ENCODE results near the gene SUPT4H1.

DNA sequence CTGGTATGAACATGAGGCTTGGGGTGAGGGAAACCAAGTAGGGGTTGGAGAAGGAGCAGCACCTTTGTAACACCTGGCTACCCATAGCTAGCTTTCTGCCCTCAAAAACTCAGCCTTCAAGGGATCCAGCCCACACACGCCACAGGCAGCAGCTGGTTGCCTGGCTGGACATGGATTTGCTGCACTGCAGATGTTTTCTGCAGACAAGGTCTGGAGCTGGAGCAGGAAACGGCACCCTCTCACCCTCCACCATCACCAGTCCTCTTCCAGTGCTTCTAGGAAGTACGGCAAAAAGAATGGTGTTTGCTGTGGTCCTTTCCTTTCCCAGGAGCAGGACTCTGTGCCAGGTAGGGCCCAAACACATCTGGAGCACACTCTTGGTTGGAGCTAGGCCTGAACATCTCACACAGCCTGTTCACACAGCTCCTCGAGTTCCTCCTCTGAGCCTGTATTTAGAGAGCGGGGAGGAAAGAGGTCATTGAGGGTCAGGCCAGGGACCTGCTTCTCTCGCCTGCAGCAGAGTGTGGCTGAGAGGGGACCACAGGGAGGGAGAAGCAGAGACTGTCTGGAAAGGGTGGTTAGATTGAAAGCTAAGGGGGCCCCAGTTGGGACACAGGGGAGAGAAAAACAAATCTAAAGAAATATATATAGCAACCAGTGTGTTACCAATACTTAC is 2.7 kb upstream of the SUPT4H1 start:
- TF ChIP-seq, protein P1, sequence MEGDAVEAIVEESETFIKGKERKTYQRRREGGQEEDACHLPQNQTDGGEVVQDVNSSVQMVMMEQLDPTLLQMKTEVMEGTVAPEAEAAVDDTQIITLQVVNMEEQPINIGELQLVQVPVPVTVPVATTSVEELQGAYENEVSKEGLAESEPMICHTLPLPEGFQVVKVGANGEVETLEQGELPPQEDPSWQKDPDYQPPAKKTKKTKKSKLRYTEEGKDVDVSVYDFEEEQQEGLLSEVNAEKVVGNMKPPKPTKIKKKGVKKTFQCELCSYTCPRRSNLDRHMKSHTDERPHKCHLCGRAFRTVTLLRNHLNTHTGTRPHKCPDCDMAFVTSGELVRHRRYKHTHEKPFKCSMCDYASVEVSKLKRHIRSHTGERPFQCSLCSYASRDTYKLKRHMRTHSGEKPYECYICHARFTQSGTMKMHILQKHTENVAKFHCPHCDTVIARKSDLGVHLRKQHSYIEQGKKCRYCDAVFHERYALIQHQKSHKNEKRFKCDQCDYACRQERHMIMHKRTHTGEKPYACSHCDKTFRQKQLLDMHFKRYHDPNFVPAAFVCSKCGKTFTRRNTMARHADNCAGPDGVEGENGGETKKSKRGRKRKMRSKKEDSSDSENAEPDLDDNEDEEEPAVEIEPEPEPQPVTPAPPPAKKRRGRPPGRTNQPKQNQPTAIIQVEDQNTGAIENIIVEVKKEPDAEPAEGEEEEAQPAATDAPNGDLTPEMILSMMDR (conservative IDR thresholded peaks at IDR 0.05; ENCODE audit: low read depth, low read length): no peak
- TF ChIP-seq NFE2L2 (IDR thresholded peaks at IDR 0.05; ENCODE audit: low read depth, low read length): no peak
- TF ChIP-seq CHD1 (IDR thresholded peaks at IDR 0.05; ENCODE audit: low read depth, low read length): no peak
- TF ChIP-seq POLR2A (IDR thresholded peaks at IDR 0.05; ENCODE audit: low read depth, low read length): no peak
- TF ChIP-seq BHLHE40 (IDR thresholded peaks at IDR 0.05; ENCODE audit: low read depth, low read length): no peak
- no peak for TF ChIP-seq FOS (IDR thresholded peaks at IDR 0.05; ENCODE audit: low read depth, low read length)

Measured in IMR-90 (cell line).